Motor neuron (in vitro differentiated cells): Measurements from ENCODE around the gene NDEL1. TPM values are rescaled to one million over a fixed set of nuclear protein-coding genes. Genes with fewer than 3 reads are reported as not detected.
"Not testable (repeated sequence)": the region's sequence is repeated elsewhere in the genome, so short reads cannot be mapped to it uniquely, and the experiment has no call there.

ENCODE experiments used
- ATAC-seq, 8 experiments: fragments of 200-7000 bp; cut with Tn5 transposase; replicated peaks in 6 of 8; 2 replicates each; pipeline ENCODE4 v1.8.0; 2021; ENCODE audit warnings: mild to moderate bottlenecking in 8 of 8, moderate library complexity in 8 of 8
- H3K27ac ChIP-seq, 2 donors: fragments of 250-450 bp; sonication (Bioruptor Pico); 2 replicates each; pipeline ENCODE4 v1.9.0; 2021; ENCODE audit warnings: antibody characterized with exemption in 2 of 2, mild to moderate bottlenecking in 2 of 2, moderate library complexity in 1 of 2
- H3K4me1 ChIP-seq, 2 donors: fragments of 250-450 bp; sonication (Bioruptor Pico); replicated peaks in 1 of 2; 2 replicates each; pipeline ENCODE4 v1.6.1; 2021; ENCODE audit warnings: antibody characterized with exemption in 2 of 2, mild to moderate bottlenecking in 2 of 2, moderate library complexity in 1 of 2
- H3K4me3 ChIP-seq, 5 donors: fragments of 250-450 bp; sonication (Bioruptor Pico); 2 replicates each; pipeline ENCODE4 v1.9.0; 2021; ENCODE audit warnings: antibody characterized with exemption in 5 of 5, mild to moderate bottlenecking in 5 of 5, moderate library complexity in 4 of 5
- WGBS, 10 experiments: fragments of 450-650 bp; shearing (Covaris generic); methylation state at CpG; one replicate each; pipeline ENCODE4 v1.0.0; 2022; 5-methylcytosine and 5-hydroxymethylcytosine counted together
- in situ Hi-C, 9 experiments: fragments of 400-800 bp; cut with MboI; loops; one replicate each; pipeline ENCODE4 v1.15.0; 2021; ENCODE audit warnings: low sequenced_read_pairs in 9 of 9, low pct_unique_long_range_greater_than_20kb in 2 of 9; ENCODE audit not compliant: unreplicated experiment in 9 of 9
- total RNA-seq, 8 experiments: library from RNA; unstranded; fragments of 300-600 nt; gene quantifications; 2 replicates each; pipeline versions ENCODE4 v1.2.3 to v1.2.4, GENCODE V29; 2022

NDEL1 gene
- 10 to 100 TPM; 31.8 to 63.6 (median 54.6) TPM for total RNA-seq

GRCh38 chr17:8435245-8436168 is at the start of gene NDEL1:
TSS of gene NDEL1 (plus strand) at chr17:8435884. CDS start at chr17:8444272, 8,388 bp downstream.
- 0 to 100% (median 29%) methylated on average over 1 to 8 of the region's 68 CpGs; no CpG with 5 or more reads in 1 of the 10 experiments for WGBS, 10 experiments
- peak within 1 kb of the TSS; percentile 53 to 94 (median 73) for H3K4me3 ChIP-seq
- in situ Hi-C loops, result no loop called here

GRCh38 chr17:8386841-8387240 is 48.8 kb upstream of the NDEL1 start:
- ATAC-seq, result no peak

More at GRCh38 chr17:8435245-8436168, at the start of gene NDEL1:
- peak; percentile 90 to 98 (median 96) for ATAC-seq
- H3K27ac ChIP-seq, result peak within 1 kb of the TSS; percentile 95 to 97
- H3K4me1 ChIP-seq, result peaks cover 0 to 8% of the 10 kb centered on the region in 2 donors

GRCh38 chr17:8387914-8388651 is 47.6 kb upstream of the NDEL1 start:
- Histone ChIP-seq H3K4me3 (no peak overlapping the region), H3K27ac (no peak overlapping the region), H3K4me1 (peaks cover 2 to 3% of the 10 kb centered on the region in 2 donors)
- in situ Hi-C loops, result no loop called here
- ATAC-seq, result no peak
- 67 to 100% (median 92%) methylated on average over 1 to 5 of the region's 7 CpGs; no CpG with 5 or more reads in 3 of the 10 experiments for WGBS, 10 experiments

More at GRCh38 chr17:8386841-8387240, 48.8 kb upstream of the NDEL1 start:
- Histone ChIP-seq H3K4me3 (no peak overlapping the region), H3K4me1 (peaks cover 5 to 6% of the 10 kb centered on the region in 2 donors), H3K27ac (no peak overlapping the region)
- 18 to 92% (median 80%) methylated on average over 1 to 4 of the region's 6 CpGs; no CpG with 5 or more reads in 2 of the 10 experiments for WGBS, 10 experiments
- in situ Hi-C loops, result no loop called here

- in situ Hi-C loops, result no loop called here
- 31 to 100% (median 46%) methylated on average over 1 to 5 of the region's 9 CpGs; no CpG with 5 or more reads in 4 of the 10 experiments for WGBS, 10 experiments
- ATAC-seq, result peak in 2 of 8 experiments; percentile 32 to 43
- Histone ChIP-seq H3K4me3 (no peak overlapping the region), H3K4me1 (no peaks in the 10 kb centered on the region), H3K27ac (no peak overlapping the region)
These were observed 44.0 kb upstream of the NDEL1 start for GRCh38 chr17:8391711-8392110.

GRCh38 chr17:8392274-8392673 is 43.4 kb upstream of the NDEL1 start:
- in situ Hi-C loops, result no loop called here
- Histone ChIP-seq H3K4me1 (no peaks in the 10 kb centered on the region), H3K4me3 (no peak overlapping the region), H3K27ac (no peak overlapping the region)
- peak in 1 of 8 experiments; percentile 15 for ATAC-seq
- whole genome bisulfite sequencing, 10 experiments, result 60 to 76% (median 76%) methylated on average over 3 to 8 of the region's 18 CpGs; no CpG with 5 or more reads in 7 of the 10 experiments

GRCh38 chr17:8392674-8393469 is 42.8 kb upstream of the NDEL1 start:
- WGBS, 10 experiments, result 60% methylated on average over 1 of the region's 46 CpGs; no CpG with 5 or more reads in 9 of the 10 experiments
- Histone ChIP-seq H3K4me3 (no peak overlapping the region), H3K27ac (no peak overlapping the region), H3K4me1 (no peaks in the 10 kb centered on the region)
- in situ Hi-C loops, result no loop called here
- ATAC-seq, result peak in 2 of 8 experiments; percentile 9 to 13

GRCh38 chr17:8393470-8394231 is 42.0 kb upstream of the NDEL1 start:
- Histone ChIP-seq H3K27ac (no peak overlapping the region), H3K4me1 (no peaks in the 10 kb centered on the region), H3K4me3 (no peak overlapping the region)
- 20 to 75% (median 61%) methylated on average over 1 to 3 of the region's 8 CpGs; no CpG with 5 or more reads in 5 of the 10 experiments for WGBS, 10 experiments
- in situ Hi-C loops, result no loop called here
- ATAC-seq, result no peak

GRCh38 chr17:8394497-8394896 is 41.2 kb upstream of the NDEL1 start:
- in situ Hi-C loops, H3K4me1 ChIP-seq, H3K27ac ChIP-seq, ATAC-seq, H3K4me3 ChIP-seq: not testable (repeated sequence)
- 60 to 90% (median 88%) methylated on average over 1 to 9 of the region's 9 CpGs; no CpG with 5 or more reads in 4 of the 10 experiments for WGBS, 10 experiments

GRCh38 chr17:8397636-8398035 is 38.0 kb upstream of the NDEL1 start, which contains the start of gene RNF222:
TSS of gene RNF222 (minus strand) at chr17:8397827. CDS start at chr17:8393461, 4,366 bp downstream.
- ATAC-seq, result no peak
- Histone ChIP-seq H3K4me3 (no peak within 1 kb of the TSS), H3K27ac (no peak within 1 kb of the TSS), H3K4me1 (no peaks in the 10 kb centered on the region)
- in situ Hi-C loops, result no loop called here
- 17 to 95% (median 66%) methylated on average over 1 to 9 of the region's 13 CpGs; no CpG with 5 or more reads in 2 of the 10 experiments for WGBS, 10 experiments

GRCh38 chr17:8398980-8399379 is 36.7 kb upstream of the NDEL1 start:
- Histone ChIP-seq H3K27ac (no peak overlapping the region), H3K4me1 (no peaks in the 10 kb centered on the region), H3K4me3 (no peak overlapping the region)
- WGBS, 10 experiments, result 0 to 60% (median 34%) methylated on average over 1 to 6 of the region's 6 CpGs; no CpG with 5 or more reads in 2 of the 10 experiments
- in situ Hi-C loops, result no loop called here
- no peak for ATAC-seq

GRCh38 chr17:8401107-8401506 is 34.6 kb upstream of the NDEL1 start:
- no peak for ATAC-seq
- in situ Hi-C loops, result loop anchor here in 7 of 9 experiments (25.0 kb wide), 4 partner anchors 236 to 386 kb away; partner anchors contain the start of genes MFSD6L (in 3 of the 7), CCDC42 (in 2 of the 7), SPDYE4 (in 2 of the 7) and MYH10 (in 1 of the 7)
- WGBS, 10 experiments, result 33 to 87% (median 71%) methylated on average over 1 to 2 of the region's 2 CpGs; no CpG with 5 or more reads in 1 of the 10 experiments
- Histone ChIP-seq H3K4me3 (no peak overlapping the region), H3K27ac (no peak overlapping the region), H3K4me1 (no peaks in the 10 kb centered on the region)
